Daoy (cell line): ENCODE results near the gene ZNF24. TPM values are rescaled to one million over a fixed set of nuclear protein-coding genes. Genes with fewer than 3 reads are reported as not detected.

Experiments used
- DNase-seq: peaks from one replicate; pipeline ENCODE4 v3.0.0-alpha.2; 2015; ENCODE audit warnings: low read depth
- total RNA-seq: library from RNA; depleted of rRNA; stranded (reverse); fragments of >200 nt; shearing (Covaris generic); gene quantifications from 2 replicates; pipeline ENCODE4 v1.2.3, GENCODE V29; 2014; rRNA removed

Gene ZNF24
- total RNA-seq: 27.0 and 29.3 TPM in 2 replicates

DNA sequence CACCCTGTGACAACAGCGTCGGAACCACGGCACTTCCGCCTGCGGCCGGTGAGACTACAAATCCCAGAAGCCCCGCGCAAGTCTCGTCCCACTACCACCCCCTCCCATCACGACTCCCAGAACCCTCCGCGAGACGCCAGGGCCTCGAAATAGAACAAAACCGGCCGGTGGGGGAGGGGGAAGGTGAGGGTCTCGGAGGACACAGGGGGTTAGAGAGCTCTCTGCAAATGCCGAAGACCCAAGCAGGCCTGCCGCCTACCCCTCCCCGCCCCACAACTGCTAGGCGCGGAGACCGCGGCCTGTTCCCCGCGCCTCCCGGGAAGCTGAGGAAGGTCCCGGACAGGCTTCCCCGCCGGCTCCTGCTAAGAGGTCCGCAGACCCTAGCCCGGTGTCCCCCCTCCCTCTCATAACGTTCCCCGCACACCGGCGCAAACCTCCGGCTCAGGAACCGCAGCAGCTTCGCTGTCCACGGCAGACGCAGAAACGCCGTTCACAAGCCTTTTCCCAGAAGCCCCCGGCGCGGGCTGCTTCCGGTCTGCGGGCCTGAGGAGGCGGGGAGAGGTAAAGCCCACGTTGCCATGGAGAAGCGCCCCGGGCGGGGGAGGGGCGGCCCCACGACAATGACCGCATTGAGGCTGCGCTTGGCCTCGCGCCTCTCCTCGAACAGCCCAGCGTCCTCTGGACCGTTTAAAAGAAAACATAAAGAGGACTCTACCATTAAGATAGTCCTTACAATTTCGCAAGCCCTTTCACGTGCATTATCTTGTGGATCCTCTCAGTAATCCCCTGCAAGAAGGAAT, at the start of gene ZNF24:
Gene ZNF24, minus strand, starts transcription at position 485 of the 800 bp plus-strand sequence. CDS start 3,770 bp downstream, outside the sequence.
- DNase-seq: peak; percentile 92

DNA sequence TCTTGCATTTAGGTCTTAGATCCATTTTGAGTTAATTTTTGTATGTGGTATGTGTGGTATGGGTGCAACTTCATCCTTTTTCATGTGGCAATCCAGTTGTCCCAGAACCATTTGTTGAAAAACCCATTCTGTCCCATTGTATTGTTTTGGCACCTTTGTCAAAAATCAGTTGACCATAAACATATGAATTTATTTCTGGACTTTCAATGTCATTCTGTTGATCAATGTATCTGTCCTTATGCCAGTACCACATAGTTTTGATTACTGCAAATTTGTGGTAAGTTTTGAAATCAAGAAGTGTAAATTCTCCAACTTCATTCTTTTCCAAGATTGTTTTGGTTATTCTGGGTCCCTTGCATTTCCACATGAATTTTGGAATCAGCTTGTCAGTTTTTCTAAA, 49.5 kb upstream of the ZNF24 start:
- DNase-seq: no peak

GRCh38 chr18:35392375-35392774, 48.2 kb upstream of the ZNF24 start:
- DNase-seq: no peak

- DNase-seq: no peak
Measured at GRCh38 chr18:35390951-35391700, 46.9 kb upstream of the ZNF24 start.

DNA sequence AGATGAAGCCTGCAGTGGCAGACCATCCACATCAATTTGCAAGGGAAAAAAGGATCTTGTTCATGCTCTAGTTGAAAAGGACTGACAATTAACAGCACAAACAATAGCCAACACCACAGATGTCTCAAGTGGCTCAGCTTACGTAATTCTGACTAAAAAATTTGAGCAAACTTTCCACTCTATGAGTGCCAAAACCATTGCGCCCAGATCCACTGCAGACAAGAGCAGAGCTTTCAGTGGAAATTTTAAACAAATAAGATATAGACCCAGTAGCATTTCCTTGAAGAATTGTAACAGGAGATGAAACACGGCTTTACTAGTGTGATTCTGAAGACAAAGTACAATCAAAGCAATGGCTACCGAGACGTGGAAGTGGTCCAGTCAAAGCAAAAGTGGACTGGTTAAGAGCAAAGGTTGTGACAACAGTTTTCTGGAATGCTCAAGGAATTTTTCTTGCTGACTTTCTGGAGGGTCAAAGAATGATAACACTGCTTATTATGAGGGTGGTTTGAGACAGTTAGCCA, 44.9 kb upstream of the ZNF24 start:
- DNase-seq: peak; percentile 27

GRCh38 chr18:35387152-35387571, 42.9 kb upstream of the ZNF24 start:
- DNase-seq: no peak

GRCh38 chr18:35386600-35387100, 42.4 kb upstream of the ZNF24 start:
- DNase-seq: peak; percentile 74

DNA sequence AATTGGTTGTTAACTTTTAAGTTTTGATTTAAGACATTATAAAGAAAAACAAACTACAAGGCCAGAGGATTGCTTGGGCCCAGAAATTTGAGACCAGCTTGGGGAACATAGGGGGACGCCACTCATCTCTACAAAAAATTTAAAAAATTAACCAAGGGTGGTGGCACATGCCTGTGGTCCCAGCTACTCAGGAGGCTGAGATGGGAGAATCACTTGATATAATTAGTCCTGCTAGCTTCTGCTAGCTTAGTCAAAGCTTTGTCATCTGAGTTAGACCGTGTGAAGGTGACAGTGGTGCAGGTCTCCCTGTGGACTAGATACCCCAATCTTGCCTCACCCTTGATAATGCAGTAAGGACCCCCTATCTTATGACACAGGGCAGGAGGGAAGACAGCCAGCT, 38.9 kb upstream of the ZNF24 start:
- no peak for DNase-seq

DNA sequence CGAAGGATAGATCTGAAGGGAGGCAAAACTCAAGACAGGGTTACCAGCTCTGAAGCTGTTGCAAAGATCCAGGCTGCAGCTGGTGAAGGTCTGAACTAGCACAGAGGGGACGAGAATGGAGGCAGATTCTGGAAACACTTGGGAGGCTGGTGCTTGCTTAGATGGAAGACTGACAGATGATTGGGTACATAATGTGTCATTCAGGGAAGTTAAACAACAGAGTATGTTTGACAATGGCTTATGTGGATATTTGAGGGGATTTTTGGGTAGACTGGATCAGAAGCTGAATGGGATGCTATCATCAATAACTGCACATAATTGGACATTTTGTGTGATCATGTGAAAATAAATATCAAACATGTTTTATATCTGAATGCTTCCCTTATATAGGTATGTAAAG, 35.2 kb upstream of the ZNF24 start:
- no peak for DNase-seq

- no peak for DNase-seq
Measured at GRCh38 chr18:35378574-35378896, 34.3 kb upstream of the ZNF24 start.

DNA sequence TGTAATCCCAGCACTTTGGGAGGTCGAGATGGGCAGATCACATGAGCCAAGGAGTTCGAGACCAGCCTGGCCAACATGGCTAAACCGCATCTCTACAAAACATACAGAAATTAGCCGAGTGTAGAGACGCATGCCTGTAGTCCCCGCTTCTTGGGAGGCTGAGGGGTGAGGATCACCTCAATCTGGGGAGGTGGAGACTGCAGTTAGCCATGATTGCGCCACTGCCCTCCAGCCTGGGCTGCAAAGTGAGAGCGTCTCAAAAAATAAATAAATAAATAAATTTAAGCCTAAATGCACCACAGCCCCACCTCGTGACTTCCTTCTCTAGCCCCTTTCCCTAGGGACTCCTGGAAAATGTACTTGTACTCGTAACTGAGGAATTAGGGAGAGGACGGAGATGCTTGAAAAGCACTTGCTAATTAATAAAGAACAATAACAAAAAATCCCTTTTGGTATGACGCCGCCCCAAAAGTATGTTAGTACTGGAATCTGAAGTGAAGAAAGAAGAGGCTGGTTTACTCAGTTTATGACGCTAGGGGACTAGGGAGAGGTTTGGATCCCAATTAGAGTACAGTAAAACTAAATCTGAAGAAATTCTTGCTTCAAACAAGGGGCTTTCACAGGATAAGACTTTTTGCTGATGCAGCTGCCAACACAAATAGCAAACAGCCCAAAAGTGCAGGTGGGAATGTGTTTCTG, 33.8 kb upstream of the ZNF24 start:
- DNase-seq: peak; percentile 29

DNA sequence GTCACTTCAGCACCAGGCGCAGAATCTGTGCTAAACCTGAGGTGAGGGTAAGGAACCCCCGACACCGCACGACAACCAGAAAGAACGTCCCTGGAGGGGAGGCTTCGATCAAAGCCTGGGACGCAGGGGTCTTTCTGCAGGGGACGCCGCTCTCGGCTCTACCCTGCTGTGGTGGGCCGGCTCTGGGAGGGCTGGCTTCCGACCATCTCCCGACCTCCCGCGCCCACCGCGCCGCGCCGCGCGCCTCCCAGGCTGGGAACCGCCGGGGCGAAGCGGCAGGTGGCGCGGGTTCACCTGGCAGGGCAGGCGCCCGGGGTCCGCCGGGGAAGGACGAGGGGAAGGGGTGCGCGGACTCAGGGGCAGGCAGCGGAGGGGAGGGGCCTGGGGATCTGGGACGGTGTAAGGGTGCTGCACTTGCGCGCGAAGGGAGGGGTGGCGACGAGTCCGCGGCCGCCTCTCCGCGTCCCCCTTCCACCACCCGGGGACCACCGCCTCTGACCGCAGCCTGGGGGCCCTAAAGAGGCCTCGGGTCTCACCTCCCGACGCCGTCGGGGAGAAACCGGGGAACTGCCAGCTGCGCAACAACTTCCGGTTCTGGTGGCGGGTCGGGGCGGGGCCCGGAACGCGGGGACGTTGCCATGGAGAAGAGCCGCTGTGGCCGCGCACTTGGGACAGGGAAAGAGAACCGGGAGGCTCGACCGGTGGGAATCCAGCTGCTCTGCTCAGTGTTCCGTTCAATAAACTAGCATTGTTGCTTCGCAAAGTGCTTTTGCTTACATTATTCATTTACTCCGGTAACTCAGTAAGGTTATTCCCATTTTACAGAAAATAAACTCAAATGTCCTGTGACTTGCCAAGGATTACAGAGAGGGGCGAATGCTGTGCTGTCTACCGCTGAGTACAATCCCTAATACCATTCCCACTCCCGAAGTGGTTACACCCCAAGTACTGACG, 32.8 kb upstream of the ZNF24 start, which contains the start of gene ZNF396:
Gene ZNF396, minus strand, starts transcription at position 596 of the 954 bp plus-strand sequence. CDS start 3,045 bp downstream, outside the sequence.
- peak; percentile 76 for DNase-seq

DNA sequence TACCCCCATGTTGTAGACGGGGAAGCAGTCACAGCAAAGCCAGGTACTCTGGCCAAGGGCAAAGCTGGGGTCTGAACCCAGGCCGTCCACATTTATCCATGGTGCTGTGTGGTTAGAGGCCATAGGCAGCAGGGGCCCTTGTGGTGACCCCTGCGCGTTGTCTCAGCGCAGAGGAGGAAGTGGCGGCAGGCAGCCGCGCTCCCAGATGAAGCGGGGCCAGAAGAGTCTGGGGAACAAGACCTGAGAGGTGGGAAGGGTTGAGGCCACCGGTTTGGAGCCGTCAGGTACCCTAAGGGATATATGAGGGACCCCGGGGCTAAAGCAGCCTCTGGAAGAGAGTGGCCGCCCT, 32.1 kb upstream of the ZNF24 start:
- no peak for DNase-seq

GRCh38 chr18:35374708-35375107, 30.5 kb upstream of the ZNF24 start:
- no peak for DNase-seq

- no peak for DNase-seq
Measured at GRCh38 chr18:35371412-35372195, 27.4 kb upstream of the ZNF24 start.

DNA sequence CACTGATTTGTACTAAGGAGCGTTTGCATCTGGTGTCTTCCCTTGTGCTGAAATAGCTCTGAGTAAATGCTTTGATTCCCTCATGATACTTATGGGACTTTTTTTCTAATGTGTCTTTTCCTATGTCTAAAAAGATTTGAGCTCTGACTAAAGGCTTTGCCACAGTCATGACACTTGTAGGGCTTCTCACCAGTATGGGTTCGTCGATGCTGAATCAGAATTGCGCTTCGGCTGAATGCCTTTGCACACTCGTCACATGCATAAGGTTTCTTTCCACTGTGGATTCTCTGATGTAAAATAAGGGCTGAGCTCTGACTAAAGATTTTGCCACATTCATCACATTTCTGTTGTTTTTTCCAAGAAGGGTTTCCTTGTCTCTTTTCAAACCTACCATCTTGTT, 24.9 kb upstream of the ZNF24 start:
- no peak for DNase-seq

DNA sequence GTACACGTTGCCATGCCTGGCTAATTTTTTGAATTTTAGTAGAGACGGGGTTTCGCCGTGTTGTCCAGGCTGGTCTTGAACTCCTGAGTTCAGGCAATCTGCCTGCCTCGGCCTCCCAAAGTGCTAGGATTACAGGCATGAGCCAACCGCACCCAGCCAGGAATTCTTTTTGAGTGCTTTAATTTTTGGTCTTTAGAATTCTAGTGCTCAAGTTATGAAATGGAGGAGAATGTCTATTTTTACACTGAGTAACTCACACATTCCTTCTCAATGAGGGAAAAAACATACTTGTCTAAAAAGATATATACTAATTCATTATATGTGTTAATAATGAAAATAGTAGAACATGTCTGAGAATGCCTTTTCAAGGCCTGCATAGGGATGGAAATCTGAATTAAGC, 24.4 kb upstream of the ZNF24 start:
- no peak for DNase-seq

DNA sequence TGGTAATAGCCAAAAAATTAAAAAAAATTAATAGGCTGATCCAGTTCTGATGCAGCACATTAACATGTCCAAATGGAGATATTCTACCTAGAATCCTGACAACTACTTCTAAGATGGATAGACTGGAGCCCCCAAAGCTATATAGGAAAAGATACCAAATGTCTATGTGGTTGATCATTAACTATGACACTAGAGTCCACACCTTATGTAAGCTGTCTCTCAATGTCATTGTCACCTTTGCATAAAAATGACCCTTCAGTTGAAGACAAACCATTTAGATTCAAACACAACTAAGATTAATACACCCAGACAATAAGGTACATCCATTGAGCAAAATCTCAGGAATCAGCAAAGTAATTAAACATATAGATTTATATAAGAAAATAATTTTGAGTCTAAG, 18.3 kb upstream of the ZNF24 start:
- no peak for DNase-seq

DNA sequence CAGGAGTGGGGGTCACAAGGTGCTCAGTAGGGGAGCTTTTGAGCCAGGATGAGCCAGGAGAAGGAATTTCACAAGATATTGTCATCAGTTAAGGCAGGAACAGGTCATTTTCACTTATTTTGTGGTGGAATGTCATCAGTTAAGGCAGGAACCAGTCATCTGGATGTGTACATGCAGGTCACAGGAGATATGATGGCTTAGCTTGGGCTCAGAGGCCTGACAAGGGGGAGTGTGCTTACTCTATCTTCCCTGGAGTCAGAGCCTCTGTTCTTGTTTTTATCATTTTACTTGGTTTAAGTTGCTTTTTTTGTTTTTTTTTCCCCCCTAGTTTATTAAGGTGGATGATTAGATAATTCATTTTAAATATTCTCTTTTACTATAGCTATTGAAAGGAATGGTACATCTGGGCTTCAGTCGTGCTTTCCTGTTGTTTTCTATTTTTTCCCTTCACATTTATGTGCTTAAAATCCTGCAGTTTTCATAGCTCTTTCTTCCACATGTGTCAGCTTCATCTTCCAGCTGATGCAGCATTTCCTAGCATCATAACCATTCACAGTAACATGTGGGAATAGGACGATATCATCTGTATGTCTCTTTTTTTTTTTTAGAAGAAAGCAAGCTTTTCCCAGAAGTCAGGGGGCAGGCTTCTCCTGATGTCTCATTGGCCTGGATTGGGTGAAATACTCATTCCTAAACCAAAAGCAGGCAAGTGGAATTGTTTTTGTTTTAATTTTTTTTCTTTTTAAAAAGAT, 17.5 kb upstream of the ZNF24 start:
- no peak for DNase-seq
